Heart left ventricle (tissue), 13 donors: ENCODE measurements around the gene TBX1.
A peak's percentile ranks its signal among the peaks of the same experiment; 100 is the strongest.

Experiments used
- CTCF ChIP-seq, 12 donors: fragments of 200-600 bp; sonication (generic) in 4 of 12; IDR thresholded peaks; one replicate each; pipeline versions ENCODE4 v1.5.0 to v1.8.0; 2018 to 2022; ENCODE audit warnings: antibody characterized with exemption in 12 of 12, mild to moderate bottlenecking in 5 of 12
- POLR2A ChIP-seq, 2 donors: fragments of 450-650 bp; IDR thresholded peaks; one replicate each; pipeline ENCODE4 v1.6.1; 2017; ENCODE audit warnings: antibody characterized with exemption in 2 of 2, mild to moderate bottlenecking in 2 of 2, moderate library complexity in 2 of 2
- donor health status: ischemic (EF 13 %, LVEDD 7.1; RV severe dilation, severe dysfunction).
- donor health status: DM: no; HTN: yes; CAD: no.
- donor health status: DM: no; HTN: no; CAD: no.
- donor health status: ischemic (EF 25% LVEDD 6.9; RV normal size, moderate dysfunction).
- donor health status: ischemic (EF 25% LVEDD 5.7; RV mildly dilated, moderate dysfunction).
- donor health status: ischemic (EF 35%, LVEDD 5.7; RV mildly dilated, moderate dysfunction).
- donor health status: nonischemic (EF 11% LVEDD 7.7; RV severe dilation, severe dysfunction).
- donor health status: DM: yes; HTN: yes; CAD: no.
- donor health status: PGD.
- donor health status: ischemic (EF 29% LVEDD 5.4; RV normal size, mild dysfunction).
- donor health status: nonischemic (EF 23%, LVEDD 6.1; RV moderate dilation, normal function).

GRCh38 chr22:19723983-19724827 lies 36.4 kb upstream of the TBX1 start:
- TF ChIP-seq POLR2A (IDR thresholded peaks at IDR 0.05), result no peak
- peak in 3 of 12 donors; percentile 21 to 32 (median 26) for TF ChIP-seq CTCF (IDR thresholded peaks at IDR 0.05)
